ENCODE data around the gene PPM1K.
"Not testable (repeated sequence)": the region's sequence is repeated elsewhere in the genome, so short reads cannot be mapped to it uniquely, and the experiment has no call there.

The PPM1K gene

DNA sequence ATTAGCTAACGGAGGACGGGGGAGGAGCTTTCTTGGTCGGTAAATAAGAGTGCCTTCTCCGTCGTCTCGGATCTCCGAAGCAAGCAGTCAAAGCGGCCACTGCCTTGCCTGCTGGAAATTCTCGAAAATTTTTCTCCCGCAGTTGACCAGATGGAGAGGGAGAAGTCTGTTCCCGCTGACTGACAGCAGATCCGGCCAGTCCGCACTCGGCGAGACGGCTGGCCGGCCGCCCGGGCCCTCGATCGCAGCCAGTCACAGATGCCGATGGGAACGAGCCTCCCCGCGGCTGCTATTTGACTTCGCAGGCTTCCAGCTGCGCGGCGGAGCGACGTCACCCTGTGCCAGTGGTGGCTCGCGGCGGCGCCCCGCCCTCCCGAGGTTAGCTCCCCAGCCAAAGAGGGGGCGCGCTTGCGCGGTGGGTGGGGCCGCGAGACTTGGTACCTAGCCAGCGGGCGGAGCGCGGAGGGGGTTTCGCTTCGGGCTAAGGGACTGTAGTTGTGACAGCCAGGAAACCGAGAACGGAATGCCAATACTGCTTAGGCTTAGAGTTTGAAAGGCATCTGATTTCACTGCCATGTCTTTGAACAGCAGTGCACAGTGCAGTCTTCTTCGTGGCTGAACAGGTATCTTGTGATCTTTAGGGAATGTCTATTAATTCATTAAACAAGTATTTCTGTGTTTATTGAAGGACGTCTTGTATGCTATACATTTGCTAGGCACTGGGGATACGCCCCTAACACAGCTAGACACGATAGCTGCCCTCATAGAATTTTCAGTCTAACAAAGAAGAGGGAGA is at the start of gene PPM1K:
Gene PPM1K (minus strand): TSS at position 123 of the 796 bp plus-strand sequence. CDS start 5,978 bp downstream, outside the sequence.
- DNase-seq (ENCODE audit: low read depth in 2 of 2), result peak; percentile 99

DNA sequence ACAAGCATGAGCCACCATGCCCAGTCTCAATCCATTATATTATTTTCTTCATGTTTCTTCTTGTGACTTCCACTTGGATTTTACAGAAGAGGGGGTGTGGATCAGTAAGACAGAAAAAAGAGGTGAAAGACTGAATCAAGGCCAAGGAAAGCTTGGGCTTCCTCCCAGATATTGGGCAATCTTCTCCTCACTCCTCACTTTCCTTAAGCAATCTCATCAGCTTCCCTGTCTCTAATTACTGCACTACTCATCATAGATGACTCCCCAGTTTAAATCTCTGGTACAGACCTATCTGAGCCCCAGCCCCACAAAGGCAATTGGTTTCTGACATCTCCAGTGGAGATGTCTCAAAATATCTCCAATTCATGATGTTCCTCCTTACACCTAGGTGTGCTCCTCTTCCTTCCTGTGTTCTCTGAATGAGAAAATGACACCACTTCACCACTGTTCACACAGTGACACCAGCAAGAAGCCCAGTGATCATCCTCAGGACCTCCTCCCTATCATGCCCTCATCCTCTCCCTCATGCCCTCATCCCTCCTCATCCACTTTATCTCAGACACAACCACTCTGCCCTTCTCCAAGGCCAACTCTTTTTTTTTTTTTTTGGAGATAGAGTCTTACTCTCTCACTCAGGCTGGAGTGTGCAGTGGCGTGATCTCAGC is 49.5 kb upstream of the PPM1K start:
- no peak for DNase-seq (ENCODE audit: low read depth in 2 of 2)

DNA sequence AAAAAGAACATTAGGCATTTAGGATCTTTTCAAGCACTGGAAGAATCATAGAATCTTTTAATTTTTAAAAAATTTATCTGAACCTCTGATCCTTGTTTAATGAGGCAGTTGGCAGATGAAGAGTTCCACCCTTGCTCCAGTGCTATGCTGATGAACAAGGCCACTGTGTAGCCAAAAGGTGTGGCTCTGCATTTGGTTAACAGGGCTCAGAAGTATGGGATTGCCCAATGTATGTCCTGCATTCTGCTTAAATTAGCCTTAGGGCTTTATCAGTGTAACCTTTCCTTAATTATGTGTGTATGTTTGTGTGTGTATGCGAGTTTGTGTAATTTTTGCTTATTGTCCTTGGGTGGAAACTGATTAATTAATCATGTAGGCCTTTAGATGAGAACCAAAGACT is 43.3 kb upstream of the PPM1K start:
- no peak for DNase-seq (ENCODE audit: low read depth in 2 of 2)

DNA sequence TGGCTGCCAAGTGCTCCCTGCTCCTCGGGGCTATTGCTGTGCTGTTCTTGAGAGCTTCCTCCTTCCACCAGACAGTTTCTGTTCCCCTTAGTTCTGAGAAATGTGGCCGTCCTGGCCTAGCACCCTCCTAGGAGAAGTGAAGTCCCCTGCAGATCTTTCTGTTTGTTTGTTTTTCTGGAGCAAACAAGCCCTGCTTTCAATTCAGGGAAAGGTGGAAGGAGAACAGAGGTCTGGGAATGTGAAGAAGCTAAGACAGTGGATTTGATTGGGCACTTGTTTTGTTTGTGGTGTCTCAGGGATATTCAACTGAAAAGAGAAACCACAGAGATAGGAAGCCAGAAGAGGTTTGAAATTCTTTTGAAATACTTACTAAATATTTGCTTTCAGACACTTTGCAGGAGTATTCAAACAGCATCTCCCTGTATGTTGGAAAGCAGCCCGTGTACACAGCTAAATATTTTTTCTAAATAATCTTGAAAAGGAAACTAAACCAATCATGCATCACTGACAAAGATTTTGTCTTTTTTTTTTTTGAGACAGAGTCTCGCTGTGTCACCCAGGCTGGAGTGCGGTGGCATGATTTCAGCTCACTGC is 36.5 kb upstream of the PPM1K start:
- no peak for DNase-seq (ENCODE audit: low read depth in 2 of 2)

DNA sequence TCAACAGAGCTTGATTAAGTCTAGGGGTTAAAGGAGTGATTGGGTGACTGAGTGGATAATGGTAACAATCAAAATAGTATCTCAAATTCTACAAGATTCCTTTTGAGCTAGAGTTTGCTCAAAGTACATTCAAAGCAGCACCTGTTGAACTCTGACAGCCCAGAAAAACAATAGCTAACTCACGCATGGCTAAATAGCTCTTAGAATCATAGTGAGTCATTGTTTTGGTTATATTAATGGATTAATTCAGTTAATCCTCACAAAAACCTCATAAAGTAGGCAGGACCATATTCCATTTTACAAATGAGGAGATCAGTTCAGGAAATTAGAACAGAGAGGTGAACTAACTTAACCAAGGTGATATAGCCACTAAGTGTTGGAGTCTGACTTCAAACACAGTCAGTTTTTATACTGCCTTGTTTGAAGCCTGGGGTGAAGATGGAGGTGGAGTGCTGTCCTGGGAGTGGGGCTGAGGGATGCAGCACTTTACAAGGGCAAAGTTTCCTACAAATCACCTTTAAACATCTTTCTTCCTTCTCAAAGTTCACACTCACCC is 35.9 kb upstream of the PPM1K start:
- no peak for DNase-seq (ENCODE audit: low read depth in 2 of 2)

DNA sequence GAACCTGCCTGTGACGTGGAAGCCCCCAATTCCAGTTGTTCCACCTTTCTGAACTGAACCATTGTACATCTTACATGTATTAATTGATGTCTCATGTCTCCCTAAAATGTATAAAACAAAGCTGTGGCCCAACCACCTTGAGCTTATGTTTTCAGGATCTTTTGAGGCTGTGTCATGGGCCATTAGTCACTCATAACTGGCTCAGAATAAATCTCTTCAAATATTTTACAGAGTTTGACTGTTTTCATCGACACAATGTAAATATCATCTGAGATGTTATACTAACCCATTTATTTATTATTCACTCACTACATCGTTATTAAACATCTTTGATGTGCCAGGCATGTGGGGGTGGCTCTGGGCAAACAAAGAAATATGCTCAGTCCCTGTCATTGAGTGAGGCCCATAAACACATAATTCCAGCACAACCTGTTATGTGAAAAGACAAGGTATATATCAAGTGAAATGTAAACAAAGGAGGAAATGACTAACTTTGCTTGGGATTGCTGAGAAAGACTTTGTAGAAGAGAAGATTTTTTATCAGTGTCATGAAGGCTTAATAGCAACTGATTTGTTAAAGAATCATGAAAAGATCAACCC is 34.5 kb upstream of the PPM1K start:
- DNase-seq (ENCODE audit: low read depth in 2 of 2), result no peak

DNA sequence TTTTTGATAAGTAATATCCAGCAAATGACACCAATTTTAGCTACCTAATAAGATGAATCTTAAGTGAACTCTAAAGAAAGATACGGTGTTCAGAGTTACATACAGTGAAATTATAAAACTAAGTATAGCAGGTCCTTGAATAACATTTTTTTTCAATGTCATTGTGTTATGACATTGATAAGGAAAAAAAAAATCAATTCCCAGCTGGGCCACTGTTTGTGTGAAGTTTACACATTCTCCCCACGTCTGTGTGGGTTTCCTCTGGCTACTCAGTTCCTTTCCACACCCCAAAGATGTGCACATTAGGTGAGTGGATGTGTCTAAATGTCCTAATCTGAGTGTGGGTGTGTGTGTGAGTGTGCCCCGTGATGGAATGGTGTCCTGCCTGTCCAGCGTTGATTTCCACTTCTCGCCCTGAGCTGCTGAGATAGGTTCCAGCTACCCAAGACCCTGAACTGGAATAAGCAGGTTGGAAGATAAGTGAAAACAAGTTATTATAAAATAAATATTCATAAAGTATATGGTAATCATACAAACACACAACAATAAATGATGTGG is 31.2 kb upstream of the PPM1K start:
- no peak for DNase-seq (ENCODE audit: low read depth in 2 of 2)

DNA sequence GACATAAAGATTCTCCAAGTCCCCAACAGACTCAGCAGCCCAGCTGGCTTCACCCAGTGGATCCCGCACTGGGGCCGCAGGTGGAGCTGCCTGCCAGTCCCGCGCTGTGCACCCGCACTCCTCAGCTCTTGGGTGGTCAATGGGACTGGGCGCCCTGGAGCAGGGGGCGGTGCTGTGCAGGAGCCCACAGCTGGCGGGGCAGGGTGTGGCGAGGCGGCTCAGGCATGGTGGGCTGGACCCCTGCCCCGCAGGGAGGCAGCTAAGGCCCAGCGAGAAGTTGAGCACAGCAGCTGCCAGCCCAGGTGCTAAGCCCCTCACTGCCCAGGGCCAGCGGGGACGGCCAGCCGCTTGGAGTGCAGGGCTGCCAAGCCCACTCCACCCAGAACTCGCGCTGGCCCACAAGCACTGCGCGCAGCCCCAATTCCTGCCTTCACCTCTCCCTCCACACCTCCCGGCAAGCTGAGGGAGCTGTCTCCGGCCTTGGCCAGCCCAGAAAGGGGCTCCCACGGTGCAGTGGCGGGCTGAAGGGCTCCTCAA is 28.8 kb upstream of the PPM1K start:
- not testable (repeated sequence) for DNase-seq (ENCODE audit: low read depth in 2 of 2)

DNA sequence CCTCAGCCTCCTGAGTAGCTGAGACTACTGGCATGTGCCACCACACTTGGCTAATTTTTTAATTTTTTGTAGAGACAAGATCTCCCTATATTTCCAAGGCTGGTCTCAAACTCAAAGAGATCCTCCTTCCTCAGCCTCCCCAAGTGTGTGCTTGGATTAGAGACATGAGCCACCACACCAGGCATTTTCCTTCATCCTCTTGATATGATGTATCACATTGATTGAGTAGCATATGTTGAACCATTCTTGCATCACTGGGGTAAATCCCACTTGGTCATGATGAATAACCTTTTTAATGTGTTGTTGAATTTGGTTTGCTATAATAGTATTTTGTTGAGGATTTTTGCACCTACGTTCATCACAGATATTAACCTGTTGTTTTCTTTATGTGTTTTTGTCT is 24.2 kb upstream of the PPM1K start:
- DNase-seq (ENCODE audit: low read depth in 2 of 2), result no peak

DNA sequence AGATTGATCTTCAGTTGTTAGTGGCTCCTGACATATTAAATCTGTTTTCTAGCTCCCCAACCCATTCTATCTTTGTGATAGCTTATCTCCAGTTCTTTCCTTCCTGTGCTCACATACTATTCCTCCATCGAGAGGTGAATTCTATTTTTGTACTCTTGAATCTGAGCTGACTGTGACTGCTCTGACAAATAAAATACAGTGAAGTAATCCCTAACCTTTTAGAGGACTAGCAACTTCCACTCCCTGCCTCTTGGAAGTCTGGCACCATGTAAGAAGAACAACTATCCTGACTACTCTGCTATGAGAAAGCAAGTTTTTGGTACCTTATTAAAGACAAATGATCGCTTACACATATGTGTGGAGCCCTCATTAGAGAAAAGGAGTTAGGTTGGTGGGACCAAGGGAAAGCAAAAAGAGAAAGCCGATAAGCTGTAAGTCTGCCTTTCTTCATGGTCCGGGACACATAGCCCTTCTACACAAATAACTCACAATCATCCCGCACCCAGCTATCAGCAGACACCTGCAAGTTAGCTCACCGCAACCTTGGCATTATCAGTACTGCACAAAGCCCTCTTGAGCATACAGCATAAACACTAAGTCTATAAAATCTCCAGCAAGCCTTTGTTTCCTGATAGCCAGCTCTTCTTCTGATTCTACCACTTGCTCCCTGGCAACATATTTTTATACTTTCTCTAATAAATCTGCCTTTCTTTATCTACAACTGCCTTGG is 13.5 kb upstream of the PPM1K start:
- DNase-seq (ENCODE audit: low read depth in 2 of 2), result no peak

DNA sequence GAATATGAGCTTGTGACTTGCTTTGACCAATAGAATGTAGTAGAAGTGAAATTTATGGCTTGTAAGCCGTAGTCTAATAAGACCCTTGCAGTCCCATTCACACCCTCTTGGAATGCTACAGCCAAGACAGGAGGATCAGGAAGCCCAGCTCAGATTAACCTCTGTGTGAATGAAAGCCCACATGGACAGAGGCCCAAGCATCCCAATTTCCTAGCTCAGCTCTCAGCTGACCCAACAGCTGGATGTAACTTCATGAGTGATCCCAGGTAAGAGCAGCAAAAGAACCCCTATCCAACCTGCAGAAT is 12.8 kb upstream of the PPM1K start:
- DNase-seq (ENCODE audit: low read depth in 2 of 2), result no peak

DNA sequence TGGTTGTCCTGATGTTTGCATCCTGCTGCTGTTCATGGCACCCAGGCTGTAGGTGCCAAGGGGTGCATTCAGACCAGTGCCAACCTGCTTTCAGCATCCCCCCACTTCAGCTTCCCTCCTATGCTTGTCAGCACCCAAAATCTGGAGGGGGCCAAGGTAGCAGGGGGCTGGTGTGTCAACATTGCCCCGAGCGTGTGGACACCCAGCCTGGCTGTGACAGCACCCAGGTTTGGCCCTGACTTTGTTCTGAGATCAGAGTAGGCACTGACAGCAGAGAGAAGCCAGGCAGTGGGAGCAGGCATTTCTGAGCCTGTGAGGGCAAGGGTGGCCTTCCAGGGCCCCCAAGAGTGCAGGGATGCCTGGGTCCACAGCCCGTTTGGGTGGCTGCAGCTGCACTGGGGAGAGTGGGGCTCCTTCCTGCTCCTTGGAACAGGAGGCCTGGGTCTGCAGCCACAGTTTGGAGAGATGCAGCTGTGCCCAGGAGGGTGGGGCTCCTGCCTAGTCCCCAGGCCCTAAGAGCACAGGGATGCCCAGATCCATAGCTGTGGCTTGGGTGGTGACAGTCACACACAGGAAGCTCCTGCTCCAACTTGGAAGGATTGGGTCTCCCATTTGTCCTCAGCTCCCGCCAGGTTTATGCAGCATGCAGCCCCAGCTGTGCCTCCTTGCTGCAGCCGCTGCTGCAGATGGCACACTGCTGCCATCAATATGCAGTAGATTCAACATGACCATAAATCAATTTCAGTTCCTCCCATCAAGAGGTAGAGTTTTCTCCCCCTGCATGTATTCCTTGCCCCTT is 12.3 kb upstream of the PPM1K start:
- no peak for DNase-seq (ENCODE audit: low read depth in 2 of 2)

DNA sequence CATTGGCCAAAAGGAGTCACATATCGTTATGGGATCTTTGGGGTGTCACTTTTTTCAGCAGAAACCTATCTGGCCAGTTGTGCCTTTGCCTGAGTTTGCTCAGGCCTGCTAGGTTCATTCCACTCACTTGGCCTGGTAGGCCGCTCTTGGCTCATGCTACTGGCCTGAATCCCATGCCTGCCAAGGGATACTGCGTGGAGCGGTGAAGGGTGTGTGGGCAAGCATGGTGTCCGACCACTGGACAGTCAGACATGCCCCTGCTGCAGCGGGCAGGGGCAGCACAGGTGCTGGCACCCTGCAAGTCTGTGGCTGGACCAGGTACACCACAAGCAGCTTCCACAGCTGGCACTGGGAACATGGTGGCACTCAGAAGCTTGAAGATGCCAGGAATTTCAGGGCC is 11.3 kb upstream of the PPM1K start:
- DNase-seq (ENCODE audit: low read depth in 2 of 2), result no peak

DNA sequence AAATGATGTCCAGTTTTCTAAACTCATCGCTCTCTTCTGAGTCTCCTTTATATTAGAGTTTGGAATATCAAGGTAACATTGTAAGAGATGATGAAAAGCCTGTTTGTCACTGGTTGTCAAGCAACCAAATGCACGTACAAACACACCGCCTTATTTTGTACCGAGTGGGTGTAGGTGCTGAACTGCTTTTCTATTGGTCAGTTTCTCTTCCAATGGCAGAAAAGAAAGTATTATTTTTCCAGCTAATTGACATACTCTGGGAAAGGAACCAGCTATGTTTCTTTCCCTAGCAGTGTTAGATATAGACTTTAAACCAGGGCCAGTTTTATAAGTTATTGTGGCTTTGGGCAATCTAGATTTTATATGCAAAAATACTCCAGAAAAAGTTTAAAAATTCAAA is 6.6 kb upstream of the PPM1K start:
- no peak for DNase-seq (ENCODE audit: low read depth in 2 of 2)

DNA sequence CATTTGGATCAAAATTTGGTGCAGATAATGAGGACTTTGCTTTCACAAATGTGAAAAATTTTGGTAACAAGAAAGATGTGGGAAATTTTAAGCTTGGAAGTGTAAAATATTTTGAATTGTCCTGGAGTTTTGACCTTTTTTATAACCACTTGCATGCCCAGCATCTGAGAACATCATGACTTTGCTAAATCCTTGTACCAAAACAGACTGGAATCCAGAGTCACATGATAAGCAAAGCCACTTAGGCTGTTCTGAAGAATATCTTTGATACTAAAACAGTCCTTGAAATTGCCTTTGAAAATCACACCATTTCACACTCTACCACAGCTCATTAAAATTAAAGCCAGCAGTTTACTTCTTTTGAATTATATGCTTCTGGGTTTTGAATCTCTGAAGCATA is 2.5 kb upstream of the PPM1K start:
- DNase-seq (ENCODE audit: low read depth in 2 of 2), result no peak

DNA sequence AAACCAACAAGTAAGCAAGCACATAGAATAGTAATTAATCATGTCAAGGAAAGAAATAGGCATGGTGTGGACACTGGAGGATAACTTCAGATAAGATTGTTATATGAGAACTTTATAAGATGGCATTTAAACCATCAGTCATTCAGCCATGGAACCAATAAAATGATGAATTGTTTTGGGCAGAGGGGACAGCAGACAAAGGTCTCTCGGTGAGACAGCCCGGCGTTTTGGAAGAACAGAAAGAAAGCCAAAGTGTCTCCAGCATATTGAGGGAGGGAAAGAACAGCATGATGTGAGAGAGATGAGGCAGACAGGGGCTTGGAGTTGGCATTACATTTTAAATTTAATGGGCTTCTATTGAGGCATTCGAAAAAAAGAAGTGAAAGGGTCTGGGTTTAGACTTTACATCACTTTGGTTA is 883 bp upstream of the PPM1K start:
- DNase-seq (ENCODE audit: low read depth in 2 of 2), result no peak

DNA sequence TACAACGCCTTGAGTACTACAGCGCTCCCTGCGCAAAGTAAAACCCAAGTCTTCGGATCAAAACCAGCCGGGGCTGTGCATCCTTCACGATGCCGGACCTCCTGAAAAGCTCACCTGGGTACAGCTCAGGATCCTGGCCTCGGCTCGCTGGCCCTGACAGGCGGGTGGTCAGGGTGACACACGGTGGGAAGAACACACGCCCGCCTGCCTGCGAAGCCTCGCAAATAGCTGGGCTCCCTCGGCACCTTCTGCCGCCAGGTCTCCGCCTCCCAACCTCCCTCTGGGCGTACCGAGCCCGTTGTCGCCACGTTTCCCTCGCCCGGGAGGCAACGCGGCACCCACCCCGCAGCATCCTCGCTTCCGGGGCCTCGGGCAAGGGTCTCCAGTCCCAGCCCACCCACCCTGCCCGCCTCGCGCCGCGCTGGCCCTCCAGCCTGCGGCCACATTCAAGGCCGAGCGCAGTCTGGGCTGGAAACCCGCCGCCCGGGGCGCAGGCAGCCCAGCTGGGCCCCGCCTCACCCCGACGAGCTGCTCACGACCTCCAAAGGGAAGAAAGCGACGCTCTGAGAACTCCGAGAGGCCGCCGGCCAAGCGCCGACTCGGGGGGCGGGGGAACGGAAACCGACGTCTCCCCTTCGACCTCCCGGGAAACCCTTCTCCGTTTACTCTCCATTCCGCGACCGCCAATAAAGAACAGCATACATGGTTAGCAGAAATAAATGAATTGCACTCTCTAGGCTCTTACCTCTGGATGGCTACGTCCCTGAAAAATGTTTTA is 511 bp downstream of the PPM1K start:
- DNase-seq (ENCODE audit: low read depth in 2 of 2), result peak; percentile 47 to 48

DNA sequence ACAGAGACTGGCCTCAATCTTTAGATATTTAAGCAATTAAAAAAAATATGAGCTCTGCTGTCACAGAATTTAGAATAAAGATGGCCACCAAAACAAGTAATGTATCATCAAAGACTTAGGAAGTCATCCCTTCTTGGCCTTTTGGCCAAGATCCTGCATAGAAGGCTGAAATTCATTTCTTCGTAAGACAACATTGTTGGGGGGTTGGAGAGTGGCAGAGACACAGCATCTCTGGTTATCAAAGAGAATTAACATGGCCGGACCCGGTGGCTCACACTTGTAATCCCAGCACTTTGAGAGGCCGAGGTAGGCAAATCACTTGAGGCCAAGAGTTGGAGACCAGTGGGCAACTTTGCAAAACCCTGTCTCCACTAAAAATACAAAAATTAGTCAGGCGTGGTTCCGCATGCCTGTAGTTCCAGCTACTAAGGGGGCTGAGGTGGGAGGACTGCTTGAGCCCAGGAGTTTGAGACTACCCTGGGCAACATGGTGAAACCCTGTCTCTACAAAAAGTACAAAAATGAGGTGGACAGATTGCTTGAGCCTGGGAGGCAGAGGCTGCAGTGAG is 4.0 kb downstream of the PPM1K start:
- DNase-seq (ENCODE audit: low read depth in 2 of 2), result no peak

DNA sequence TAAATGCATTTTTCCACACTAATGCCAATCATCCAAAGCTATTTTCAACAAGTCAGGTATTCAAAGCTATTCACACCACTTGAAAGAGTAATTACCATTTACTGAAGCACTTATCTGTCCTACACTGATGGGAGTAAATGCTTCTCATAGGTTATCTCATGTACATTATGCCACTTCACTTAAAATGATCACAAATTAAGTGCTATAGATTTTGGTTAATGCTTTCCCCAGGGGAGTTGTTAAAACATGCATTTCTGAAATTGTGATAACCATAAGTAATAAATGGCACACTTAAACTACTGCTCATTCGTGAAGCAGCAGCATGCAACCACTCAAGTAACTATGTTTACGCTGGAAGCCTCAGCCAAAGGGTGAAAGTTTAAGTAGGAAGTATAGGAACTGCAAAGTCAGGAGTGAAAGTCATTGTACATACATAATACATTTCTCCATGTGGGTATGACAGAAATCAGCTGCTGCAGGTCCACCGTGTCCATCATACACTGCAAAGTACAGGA is 6.6 kb downstream of the PPM1K start:
- no peak for DNase-seq (ENCODE audit: low read depth in 2 of 2)

Measured in stimulated activated CD8-positive, alpha-beta memory T cell treated with anti-CD3 and anti-CD28 coated beads, Interleukin-15, amount 100 ng/mL, for 48 hours (primary cell).